GM12878 (cell line): ENCODE measurements around the gene ZNF341. TPM values are rescaled to one million over a fixed set of nuclear protein-coding genes. Genes with fewer than 3 reads are reported as not detected.

Source experiments
- ATAC-seq: fragments of 200-7000 bp; cut with Tn5 transposase; 3 replicates; pipeline ENCODE4 v1.9.1; 2020; ENCODE audit warnings: mild to moderate bottlenecking, moderate library complexity
- BruUV-seq: library from RNA; stranded (reverse); fragments of 400-500 nt; replicated peaks from 2 replicates; lab custom pipeline; 2021; lab: Mats Ljungman, UMichigan
- CTCF ChIA-PET: fragments of 300-600 bp; sonication (Branson Sonifier 250); formaldehyde crosslinking; extraction: SDS; loops from one replicate; lab custom pipeline; 2021; ENCODE audit warnings: inconsistent platforms; lab: Yijun Ruan, JAX
- POLR2A ChIA-PET: fragments of 350-600 bp; formaldehyde crosslinking; extraction: SDS; loops from one replicate; lab custom pipeline; 2021; ENCODE audit warnings: inconsistent platforms; lab: Charles Lee
- RAD21 ChIA-PET: fragments of 300-600 bp; sonication (Branson Sonifier 250); formaldehyde crosslinking; loops from one replicate; lab custom pipeline; 2023; ENCODE audit warnings: antibody characterized with exemption; ENCODE audit not compliant: unreplicated experiment; lab: Charles Lee
- SMC1A ChIA-PET: fragments of 300-600 bp; sonication (Branson Sonifier 250); formaldehyde crosslinking; loops from one replicate; lab custom pipeline; 2023; ENCODE audit not compliant: unreplicated experiment, uncharacterized antibody; lab: Charles Lee
- DNase-seq: peaks from one replicate; pipeline ENCODE4 v3.0.0-alpha.2; 2011; ENCODE audit warnings: low read depth, low spot score
- FAIRE-seq: peaks from 3 replicates; lab custom pipeline; 2011; peaks lifted over from hg19 to GRCh38; lab: Jason Lieb, UNC
- H2AFZ ChIP-seq: 2 replicates; pipeline ENCODE4 v1.6.0; 2011; ENCODE audit warnings: low read depth, low read length, control low read depth; ENCODE audit not compliant: control insufficient read depth
- H3K27ac ChIP-seq: 2 replicates; pipeline ENCODE4 v1.5.1; 2011; ENCODE audit warnings: control low read depth; ENCODE audit not compliant: control insufficient read depth, insufficient read depth
- H3K27me3 ChIP-seq, 2 experiments: replicated peaks in 1 of 2; 2 replicates each; pipeline versions ENCODE4 v1.6.0 to v1.6.1; 2011; ENCODE audit warnings: low read length in 1 of 2; ENCODE audit not compliant: control insufficient read depth in 2 of 2, insufficient read depth in 2 of 2
- H3K36me3 ChIP-seq, 2 experiments: 2 replicates each; pipeline ENCODE4 v1.5.1; 2011; ENCODE audit warnings: low read length in 1 of 2; ENCODE audit not compliant: control insufficient read depth in 2 of 2, insufficient read depth in 2 of 2
- H3K4me1 ChIP-seq: 2 replicates; pipeline ENCODE4 v1.6.1; 2011; ENCODE audit warnings: mild to moderate bottlenecking, low read length, moderate library complexity, mixed read lengths; ENCODE audit not compliant: control insufficient read depth, insufficient read depth
- H3K4me2 ChIP-seq: 2 replicates; pipeline ENCODE4 v1.6.0; 2011; ENCODE audit warnings: control low read depth; ENCODE audit not compliant: control insufficient read depth, insufficient read depth
- H3K4me3 ChIP-seq: fragments of 200-600 bp; sonication (generic); 2 replicates; pipeline ENCODE4 v1.5.1; 2016
- H3K79me2 ChIP-seq: 2 replicates; pipeline ENCODE4 v1.6.0; 2011; ENCODE audit warnings: low read length; ENCODE audit not compliant: control insufficient read depth, insufficient read depth
- H3K9ac ChIP-seq: 2 replicates; pipeline ENCODE4 v1.8.0; 2011; ENCODE audit warnings: low read length, control low read depth, mixed read lengths; ENCODE audit not compliant: control insufficient read depth, insufficient read depth
- H3K9me3 ChIP-seq: replicated peaks from 3 replicates; pipeline ENCODE4 v1.5.1; 2011; ENCODE audit warnings: mild to moderate bottlenecking, low read length; ENCODE audit not compliant: control insufficient read depth, insufficient read depth
- H4K20me1 ChIP-seq: 2 replicates; pipeline ENCODE4 v1.6.0; 2011; ENCODE audit not compliant: control insufficient read depth, insufficient read depth
- ATF2 ChIP-seq: IDR thresholded peaks from 2 replicates; pipeline ENCODE4 v1.6.1; 2012; ENCODE audit warnings: low read length, inconsistent platforms
- BACH1 ChIP-seq: fragments of 450-650 bp; IDR thresholded peaks from 2 replicates; pipeline ENCODE4 v1.6.1; 2017; ENCODE audit warnings: mild to moderate bottlenecking, borderline replicate concordance
- ETV6 ChIP-seq, 2 experiments: fragments of 450-650 bp in 1 of 2; IDR thresholded peaks in 1 of 2; conservative IDR thresholded peaks in 1 of 2; 2 replicates each; pipeline ENCODE4 v1.6.1; 2014; ENCODE audit warnings: antibody characterized with exemption in 1 of 2, borderline replicate concordance in 1 of 2, low read depth in 1 of 2, mild to moderate bottlenecking in 1 of 2, moderate library complexity in 1 of 2
- FOXK2 ChIP-seq: fragments of 450-650 bp; IDR thresholded peaks from 2 replicates; pipeline ENCODE4 v1.6.1; 2017; ENCODE audit warnings: mild to moderate bottlenecking, moderate library complexity
- GATAD2B ChIP-seq: fragments of 450-650 bp; conservative IDR thresholded peaks from 2 replicates; pipeline ENCODE4 v1.6.1; 2017; ENCODE audit warnings: low read depth, mild to moderate bottlenecking, moderate library complexity
- HDAC2 ChIP-seq: fragments of 200-600 bp; sonication (generic); IDR thresholded peaks from 2 replicates; pipeline ENCODE4 v1.6.1; 2017
- HDGF ChIP-seq: fragments of 450-650 bp; IDR thresholded peaks from 2 replicates; pipeline ENCODE4 v1.6.1; 2016; ENCODE audit warnings: antibody characterized with exemption
- MAX ChIP-seq: IDR thresholded peaks from 2 replicates; pipeline ENCODE4 v1.6.1; 2012; ENCODE audit warnings: low read depth, low read length, improper control_type of control experiment
- PAX8 ChIP-seq: fragments of 450-650 bp; IDR thresholded peaks from 2 replicates; pipeline ENCODE4 v1.6.1; 2017; ENCODE audit warnings: mild to moderate bottlenecking, moderate library complexity
- POLR2AphosphoS5 ChIP-seq: IDR thresholded peaks from 2 replicates; pipeline ENCODE4 v1.6.1; 2011; ENCODE audit warnings: mild to moderate bottlenecking, low read length, inconsistent platforms
- POU2F2 ChIP-seq: IDR thresholded peaks from 3 replicates; pipeline ENCODE4 v1.6.1; 2011; ENCODE audit warnings: low read depth, mild to moderate bottlenecking, low read length, borderline replicate concordance
- RELB ChIP-seq: fragments of 450-650 bp; IDR thresholded peaks from 2 replicates; pipeline ENCODE4 v1.6.1; 2017; ENCODE audit warnings: low read depth, mild to moderate bottlenecking, moderate library complexity
- TCF7 ChIP-seq: IDR thresholded peaks from 2 replicates; pipeline ENCODE4 v1.6.1; 2014; ENCODE audit warnings: antibody characterized with exemption, borderline replicate concordance
- ZBTB11 ChIP-seq: fragments of 450-650 bp; formaldehyde crosslinking; IDR thresholded peaks from 2 replicates; pipeline ENCODE4 v1.5.0; 2022; ENCODE audit warnings: mild to moderate bottlenecking, missing genetic modification characterization
- ZNF384 ChIP-seq: IDR thresholded peaks from 2 replicates; pipeline ENCODE4 v1.6.1; 2012; ENCODE audit warnings: low read depth, mild to moderate bottlenecking, low read length, improper control_type of control experiment, borderline replicate concordance
- WGBS: methylation state at CpG from one replicate; pipeline ENCODE4 v1.1.6; 2016; ENCODE audit warnings: low lambda C conversion rate; ENCODE audit not compliant: insufficient replicate concordance, insufficient coverage; ENCODE audit errors: missing lambda C conversion rate; 5-methylcytosine and 5-hydroxymethylcytosine counted together
- in situ Hi-C: fragments of 300-500 bp; cut with MboI; formaldehyde crosslinking; loops from 9 replicates; pipeline ENCODE4 v1.14.3; 2018; ENCODE audit warnings: mixed read lengths
- intact Hi-C: fragments of 100-400 bp; cut with micrococcal nuclease; formaldehyde crosslinking; loops from one replicate; pipeline ENCODE4 v1.14.2; 2022; ENCODE audit not compliant: unreplicated experiment
- polyA plus RNA-seq, 11 experiments: library from polyadenylated mRNA; depleted of rRNA in 4 of 11; unstranded in 6 of 11; stranded (reverse) in 5 of 11; fragments of >200 nt; fragmentation: Nextera tagmentation in 4 of 11; fragmentation: Illumina TruSeq in 1 of 11; extraction: Ambion mirVana in 4 of 11; extraction: Trizol in 1 of 11; gene quantifications; 1 replicate in 1 of 11; 2 replicates in 10 of 11; pipeline versions ENCODE4 v1.2.1 to v1.2.3, GENCODE V29; 2011 to 2016; ENCODE audit warnings: inconsistent platforms in 2 of 11, missing spikeins in 2 of 11, low read depth in 1 of 11
- total RNA-seq, 4 experiments: library from RNA; depleted of rRNA in 3 of 4; stranded (reverse); fragments of >200 nt in 3 of 4; fragmentation: Illumina TruSeq in 1 of 4; extraction: Trizol in 1 of 4; gene quantifications; 2 replicates each; pipeline versions ENCODE4 v1.2.1 to v1.2.3, GENCODE V29; 2013 to 2021

Gene ZNF341
- total and polyA plus RNA-seq, 10 of the 15 experiments (the other 5 are each of a cell fraction or from before 2014, with no cell fraction given): 0.18 to 5.0 (median 2.6) TPM

GRCh38 chr20:33727115-33727479, 4.7 kb upstream of the ZNF341 start:
- POLR2A ChIA-PET: no interaction called here
- BruUV-seq: no TSS peak

More at GRCh38 chr20:33727115-33727479, 4.7 kb upstream of the ZNF341 start:
- ChIA-PET RAD21 (no interaction called here), CTCF (interaction anchor here (1.4 kb wide), 1 partner anchor 209 kb away, joined by 5 read pairs; no protein-coding TSS in a partner anchor), SMC1A (interaction anchor here (0.8 to 1.7 kb wide), 4 partner anchors 37 to 59 kb away, joined by 3 to 5 read pairs (median 3); no protein-coding TSS in a partner anchor)
- no peaks in the 10 kb centered on the region for H3K79me2 ChIP-seq
- no peaks in the 10 kb centered on the region for H3K9me3 ChIP-seq
- H3K4me3 ChIP-seq: no peak overlapping the region
- TF ChIP-seq MAX (no peak), PAX8 (no peak), ZBTB11 (CRISPR knock-in tag) (no peak), ETV6 (conservative IDR thresholded peaks at IDR 0.05 in 1 of 2, IDR thresholded peaks at IDR 0.05 in 1 of 2; ENCODE audit: borderline replicate concordance in 1 of 2, low read depth in 1 of 2) (no peak), GATAD2B (no peak), POU2F2 (no peak), BACH1 (no peak), HDGF (no peak), TCF7 (no peak), ZNF384 (no peak), ATF2 (no peak), FOXK2 (no peak), HDAC2 (no peak), POLR2AphosphoS5 (no peak), RELB (no peak)
- no peaks in the 10 kb centered on the region for H4K20me1 ChIP-seq
- H3K36me3 ChIP-seq: no peaks in the 10 kb centered on the region
- no peak for ATAC-seq
- no peak for DNase-seq
- no peaks in the 10 kb centered on the region for H3K27me3 ChIP-seq
- no peak overlapping the region for H2AFZ ChIP-seq
- intact Hi-C loops: no loop called here
- no peak overlapping the region for H3K9ac ChIP-seq
- H3K4me2 ChIP-seq: no peak overlapping the region
- H3K4me1 ChIP-seq: no peaks in the 10 kb centered on the region; the same call in 1 of the 2 replicates
- H3K27ac ChIP-seq: no peak overlapping the region
- in situ Hi-C loops: no loop called here
- FAIRE-seq: no peak
- 66% methylated on average over 5 of the region's 5 CpGs for WGBS
